ENCODE measurements around the gene RGP1.

The RGP1 gene

DNA sequence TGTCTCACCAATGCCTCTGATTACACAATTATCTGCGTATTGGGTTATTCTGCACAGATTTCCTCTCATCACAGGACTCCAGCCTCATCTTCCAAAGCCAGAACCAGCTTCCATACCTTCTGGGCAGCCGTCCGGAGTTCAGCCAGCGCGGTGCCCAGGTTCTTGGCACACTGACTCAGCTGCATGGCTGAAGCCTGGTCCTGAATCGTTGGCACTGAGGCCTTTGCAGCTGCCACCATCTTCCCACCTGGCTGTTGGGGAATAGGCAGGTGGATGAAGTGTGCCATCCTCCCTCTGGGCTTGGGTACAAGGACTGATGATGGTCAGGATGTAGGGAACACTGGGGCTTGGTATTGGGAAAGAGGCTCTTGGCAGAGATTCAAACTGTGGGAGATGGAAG is 35.0 kb upstream of the RGP1 start:
- H3K9me3 ChIP-seq (ENCODE audit: control insufficient read depth, low read length) = no peaks in the 10 kb centered on the region
- H3K4me2 ChIP-seq (ENCODE audit: low read length) = no peak overlapping the region
- H3K4me1 ChIP-seq = peaks cover 5% of the 10 kb centered on the region
- no peak overlapping the region for H3K9ac ChIP-seq
- H2AFZ ChIP-seq = no peak overlapping the region
- no peak overlapping the region for H3K4me3 ChIP-seq (ENCODE audit: low read depth, low read length)
- H3K79me2 ChIP-seq = no peaks in the 10 kb centered on the region
- H3K27me3 ChIP-seq (ENCODE audit: control insufficient read depth, insufficient read depth, low read length) = no peaks in the 10 kb centered on the region
- TF ChIP-seq, protein P1, sequence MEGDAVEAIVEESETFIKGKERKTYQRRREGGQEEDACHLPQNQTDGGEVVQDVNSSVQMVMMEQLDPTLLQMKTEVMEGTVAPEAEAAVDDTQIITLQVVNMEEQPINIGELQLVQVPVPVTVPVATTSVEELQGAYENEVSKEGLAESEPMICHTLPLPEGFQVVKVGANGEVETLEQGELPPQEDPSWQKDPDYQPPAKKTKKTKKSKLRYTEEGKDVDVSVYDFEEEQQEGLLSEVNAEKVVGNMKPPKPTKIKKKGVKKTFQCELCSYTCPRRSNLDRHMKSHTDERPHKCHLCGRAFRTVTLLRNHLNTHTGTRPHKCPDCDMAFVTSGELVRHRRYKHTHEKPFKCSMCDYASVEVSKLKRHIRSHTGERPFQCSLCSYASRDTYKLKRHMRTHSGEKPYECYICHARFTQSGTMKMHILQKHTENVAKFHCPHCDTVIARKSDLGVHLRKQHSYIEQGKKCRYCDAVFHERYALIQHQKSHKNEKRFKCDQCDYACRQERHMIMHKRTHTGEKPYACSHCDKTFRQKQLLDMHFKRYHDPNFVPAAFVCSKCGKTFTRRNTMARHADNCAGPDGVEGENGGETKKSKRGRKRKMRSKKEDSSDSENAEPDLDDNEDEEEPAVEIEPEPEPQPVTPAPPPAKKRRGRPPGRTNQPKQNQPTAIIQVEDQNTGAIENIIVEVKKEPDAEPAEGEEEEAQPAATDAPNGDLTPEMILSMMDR (IDR thresholded peaks at IDR 0.05) = no peak
- no peak overlapping the region for H3K27ac ChIP-seq
- no peaks in the 10 kb centered on the region for H3K36me3 ChIP-seq (ENCODE audit: control insufficient read depth, insufficient read depth, low read length)

DNA sequence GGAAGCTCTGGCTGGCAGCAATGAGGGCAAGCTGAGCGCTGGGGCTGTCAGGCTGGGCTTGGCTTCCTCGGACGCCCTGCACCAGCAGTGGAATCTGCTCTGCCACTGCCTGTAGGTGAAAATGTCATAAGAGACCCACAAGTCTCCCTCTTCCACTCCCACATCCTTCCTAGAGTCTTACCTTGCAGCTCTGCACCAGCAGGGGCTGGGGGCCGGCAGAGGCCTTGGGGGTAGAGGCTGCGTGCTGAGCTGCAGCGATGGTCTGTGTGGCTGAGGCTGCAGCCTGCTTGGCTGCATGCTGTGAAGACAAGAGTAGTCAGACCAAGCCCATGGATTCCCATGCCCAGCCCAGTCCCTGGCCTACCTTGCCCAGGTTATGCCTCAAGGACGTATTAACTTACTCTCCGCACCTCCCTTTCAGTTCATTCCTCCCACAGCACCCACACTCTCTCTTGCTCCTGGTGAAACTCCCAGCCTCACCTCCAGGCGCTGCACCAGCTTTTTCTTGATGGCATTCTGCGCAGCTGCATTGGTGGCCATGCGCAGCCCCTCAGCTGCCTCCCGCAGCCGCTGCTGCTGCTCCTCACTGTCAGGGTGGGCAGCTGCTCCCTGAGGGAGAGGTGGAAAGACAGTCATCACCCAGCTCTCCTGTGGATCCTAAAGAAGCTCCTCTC is 34.4 kb upstream of the RGP1 start:
- Histone ChIP-seq H3K9ac (no peak overlapping the region), H3K79me2 (no peaks in the 10 kb centered on the region), H3K4me2 (ENCODE audit: low read length) (no peak overlapping the region), H3K4me1 (peaks cover 5% of the 10 kb centered on the region), H2AFZ (no peak overlapping the region), H3K36me3 (ENCODE audit: control insufficient read depth, insufficient read depth, low read length) (no peaks in the 10 kb centered on the region), H3K27ac (no peak overlapping the region), H3K27me3 (ENCODE audit: control insufficient read depth, insufficient read depth, low read length) (no peaks in the 10 kb centered on the region), H3K4me3 (ENCODE audit: low read depth, low read length) (no peak overlapping the region), H3K9me3 (ENCODE audit: control insufficient read depth, low read length) (no peaks in the 10 kb centered on the region)
- TF ChIP-seq, protein P1 (IDR thresholded peaks at IDR 0.05) = no peak

DNA sequence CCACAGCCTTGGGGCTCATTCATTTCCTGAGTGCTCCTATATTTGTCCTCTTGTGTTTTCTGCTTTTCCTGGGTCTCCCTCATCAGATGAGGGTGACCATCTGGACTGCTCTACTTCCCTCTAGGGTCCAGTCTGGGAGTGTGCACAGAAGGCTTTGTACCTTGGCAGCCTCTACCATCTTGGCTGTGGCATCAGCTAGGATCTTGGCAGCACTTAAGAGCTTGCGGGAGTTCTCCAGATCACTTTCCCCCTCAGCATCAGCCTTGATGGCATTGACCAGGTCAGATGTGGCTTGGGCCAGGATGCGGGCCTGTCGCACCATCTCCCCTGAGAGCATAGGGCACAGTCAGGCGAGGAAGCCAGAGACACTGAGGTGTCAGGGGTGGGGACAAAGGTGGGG is 32.9 kb upstream of the RGP1 start:
- H3K27me3 ChIP-seq (ENCODE audit: control insufficient read depth, insufficient read depth, low read length) = no peaks in the 10 kb centered on the region
- no peak overlapping the region for H2AFZ ChIP-seq
- H3K4me2 ChIP-seq (ENCODE audit: low read length) = no peak overlapping the region
- TF ChIP-seq, protein P1 (IDR thresholded peaks at IDR 0.05) = no peak
- no peak overlapping the region for H3K9ac ChIP-seq
- peaks cover 5% of the 10 kb centered on the region for H3K4me1 ChIP-seq
- H3K79me2 ChIP-seq = no peaks in the 10 kb centered on the region
- no peak overlapping the region for H3K4me3 ChIP-seq (ENCODE audit: low read depth, low read length)
- no peaks in the 10 kb centered on the region for H3K36me3 ChIP-seq (ENCODE audit: control insufficient read depth, insufficient read depth, low read length)
- no peak overlapping the region for H3K27ac ChIP-seq
- H3K9me3 ChIP-seq (ENCODE audit: control insufficient read depth, low read length) = no peaks in the 10 kb centered on the region

DNA sequence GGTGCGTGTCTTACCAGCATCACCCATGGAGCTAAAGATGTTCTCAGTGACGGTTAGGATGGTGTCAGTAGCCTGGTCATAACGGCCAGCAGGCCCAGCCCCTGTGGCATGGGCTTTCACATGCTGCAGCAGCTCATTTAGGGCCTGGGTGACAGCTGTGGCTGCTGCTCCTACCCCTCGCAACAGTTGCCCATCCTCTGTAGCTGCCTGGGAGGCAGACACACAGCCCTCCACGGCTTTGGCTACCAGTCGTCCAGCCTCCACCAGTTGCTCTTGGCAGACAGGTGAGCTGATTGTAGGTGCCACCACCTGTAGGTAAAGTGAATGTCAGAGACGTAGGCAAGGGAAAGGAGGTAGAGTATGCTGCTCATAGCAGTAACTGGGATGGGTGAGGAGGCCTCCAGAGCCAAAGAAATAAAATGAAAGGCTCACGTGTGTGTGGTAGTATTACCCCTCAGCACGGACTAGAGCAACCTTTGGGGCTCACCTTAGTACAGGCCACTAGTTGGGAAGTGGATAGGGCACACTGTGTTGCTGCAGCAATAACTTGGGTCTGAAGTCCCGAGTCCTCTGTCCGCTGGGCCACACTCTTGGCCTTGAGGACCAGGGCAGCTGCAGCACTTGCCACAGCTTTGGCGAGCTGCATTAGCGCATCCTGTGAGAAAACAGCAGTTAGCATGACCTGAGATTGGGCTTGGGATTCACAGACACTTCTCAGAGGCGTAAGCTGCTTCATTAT is 31.8 kb upstream of the RGP1 start:
- TF ChIP-seq, protein P1 (IDR thresholded peaks at IDR 0.05) = no peak
- Histone ChIP-seq H2AFZ (no peak overlapping the region), H3K4me3 (ENCODE audit: low read depth, low read length) (no peak overlapping the region), H3K4me1 (peaks cover 2% of the 10 kb centered on the region), H3K9me3 (ENCODE audit: control insufficient read depth, low read length) (no peaks in the 10 kb centered on the region), H3K4me2 (ENCODE audit: low read length) (no peak overlapping the region), H3K36me3 (ENCODE audit: control insufficient read depth, insufficient read depth, low read length) (no peaks in the 10 kb centered on the region), H3K9ac (no peak overlapping the region), H3K27ac (no peak overlapping the region), H3K27me3 (ENCODE audit: control insufficient read depth, insufficient read depth, low read length) (no peaks in the 10 kb centered on the region), H3K79me2 (no peaks in the 10 kb centered on the region)
